CD4-positive, alpha-beta T cell treated with Interleukin-12 subunit alpha and Interleukin-12 subunit beta, for 1 hour (primary cell): Measurements from ENCODE around the gene AGRN.
"Not testable (repeated sequence)": the region's sequence is repeated elsewhere in the genome, so short reads cannot be mapped to it uniquely, and the experiment has no call there.

ENCODE experiments used
- DNase-seq: peaks from one replicate; pipeline ENCODE4 v3.0.0-alpha.2; 2020

AGRN gene

DNA sequence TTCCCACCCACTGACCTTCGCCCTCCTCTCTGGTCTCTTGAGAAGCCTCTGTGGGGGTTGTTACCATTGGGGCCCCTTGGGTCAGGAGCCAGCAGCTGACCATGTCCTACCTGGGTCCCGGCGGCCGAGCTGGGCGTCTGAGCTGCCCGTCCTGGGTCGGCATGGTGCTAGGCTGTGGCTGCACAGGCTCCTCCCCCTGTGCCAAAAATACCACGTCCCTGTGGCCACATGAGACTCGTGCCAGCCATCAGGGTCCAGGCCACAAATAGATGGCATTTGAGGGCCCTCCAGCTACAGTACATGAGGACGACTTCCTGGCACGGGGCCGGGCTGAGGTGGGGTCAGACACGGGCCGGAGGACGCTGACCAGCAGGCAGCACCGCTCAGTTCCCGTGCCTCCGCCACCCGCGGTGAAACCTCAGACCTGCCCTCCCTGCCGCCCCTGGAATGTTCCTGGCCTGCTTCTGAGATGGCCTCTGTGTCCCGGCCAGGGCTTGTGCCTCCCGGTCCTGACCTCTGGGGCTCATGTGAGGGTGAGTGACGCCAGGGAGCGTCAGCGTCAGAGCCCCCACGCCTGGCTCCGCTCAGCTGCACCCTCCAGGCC is 37.9 kb upstream of the AGRN start, which contains the start of gene PERM1:
Gene PERM1, minus strand, starts transcription at position 139 of the 604 bp plus-strand sequence. CDS start 1,064 bp downstream, outside the sequence.
- no peak for DNase-seq

DNA sequence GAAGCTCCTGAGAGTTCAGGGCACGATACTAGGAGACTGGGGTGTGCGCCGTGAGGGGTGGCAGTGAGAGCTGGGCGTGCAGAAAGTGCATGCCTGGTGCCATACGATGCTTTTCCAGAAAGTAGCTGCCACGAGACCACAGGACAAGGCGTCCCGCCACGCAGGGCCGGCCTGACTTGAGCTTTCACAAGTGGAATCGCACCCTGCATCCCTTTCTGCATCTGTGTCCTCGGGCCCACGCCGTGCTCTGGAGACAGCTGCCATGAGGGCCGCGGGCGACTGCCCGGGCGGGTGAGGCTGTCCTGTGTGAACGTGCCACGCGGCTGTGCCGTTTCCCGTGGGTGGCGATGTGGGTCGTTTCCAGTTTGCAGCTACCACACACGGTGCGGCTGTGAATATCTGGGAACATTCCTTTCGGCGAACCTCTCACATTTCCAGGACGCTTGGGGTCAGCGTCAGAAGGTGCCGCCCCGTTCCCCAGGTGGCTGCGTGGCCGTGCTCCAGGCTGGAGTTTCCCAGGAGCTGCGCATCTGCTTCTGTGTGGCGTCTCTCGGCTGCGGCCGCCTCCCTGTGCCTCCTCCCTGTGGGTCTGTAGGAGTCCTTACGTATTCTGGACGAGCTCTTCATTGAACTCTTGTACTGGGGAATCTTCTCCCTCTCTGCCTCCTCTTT is 37.0 kb upstream of the AGRN start:
- DNase-seq, result no peak

DNA sequence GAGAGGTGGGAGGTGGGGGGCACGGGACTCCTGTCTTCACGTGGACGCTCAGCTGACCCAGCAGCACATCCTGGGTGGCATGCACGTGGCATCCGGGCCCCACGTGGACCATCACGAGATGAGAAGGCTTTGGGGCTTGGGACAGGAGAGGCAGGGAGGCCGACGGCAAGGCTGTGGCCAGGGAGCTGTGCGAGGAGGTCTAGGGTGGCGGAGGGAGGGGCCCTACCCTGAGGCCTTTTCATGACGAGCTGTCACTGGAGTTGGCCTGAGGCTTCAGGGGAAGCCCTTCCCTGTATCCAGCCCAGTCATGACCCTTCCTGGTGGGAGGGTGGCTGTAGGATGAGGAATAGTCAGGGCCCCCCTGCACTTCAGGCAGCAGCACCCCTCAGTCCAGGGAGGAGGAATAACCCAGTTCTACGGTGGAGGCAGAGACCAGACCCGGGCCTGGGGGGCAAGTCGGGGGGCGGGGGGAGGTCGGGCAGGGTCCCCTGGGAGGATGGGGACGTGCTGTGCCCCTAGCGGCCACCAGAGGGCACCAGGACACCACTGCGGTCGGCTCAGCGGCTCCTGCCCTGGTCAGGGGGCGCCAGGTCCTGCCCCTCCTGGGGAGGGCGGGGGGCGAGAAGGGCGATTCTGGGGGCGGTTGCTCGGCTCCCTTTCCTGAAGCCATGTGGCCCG is 36.0 kb upstream of the AGRN start:
- DNase-seq, result peak; percentile 64

DNA sequence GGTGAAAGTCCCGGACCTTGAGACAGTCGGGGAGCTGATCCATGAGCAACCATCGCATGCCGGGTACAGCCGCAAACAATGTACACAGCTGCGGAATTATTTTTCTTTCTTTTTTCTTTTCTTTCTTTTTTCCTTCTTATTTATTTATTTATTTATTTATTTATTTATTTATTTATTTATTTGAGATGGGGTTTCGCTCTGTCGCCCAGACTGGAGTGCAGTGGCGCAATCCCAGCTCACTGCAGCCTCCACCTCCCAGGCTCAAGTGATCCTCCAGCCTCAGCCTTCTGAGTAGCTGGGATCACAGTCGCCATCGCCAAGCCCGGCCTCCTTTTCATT is 35.5 kb upstream of the AGRN start:
- no peak for DNase-seq

DNA sequence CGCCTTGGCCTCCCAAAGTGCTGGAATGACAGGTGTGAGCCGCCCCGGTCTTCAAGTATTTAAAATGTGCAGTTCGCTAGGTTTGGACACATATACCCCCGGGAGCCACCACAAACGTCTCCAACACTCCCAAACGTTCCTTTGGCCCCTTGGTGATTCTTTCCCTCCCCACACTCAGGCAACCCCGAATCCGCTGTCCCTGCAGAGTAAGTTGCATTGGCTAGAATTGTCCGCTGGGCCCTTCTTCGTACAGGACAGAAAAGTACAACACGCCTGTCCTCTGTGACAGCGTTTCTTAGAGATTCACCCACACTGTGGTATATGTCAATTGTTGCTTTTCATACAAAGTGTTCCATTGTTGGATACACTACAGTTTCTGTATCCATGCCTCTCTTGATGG is 34.8 kb upstream of the AGRN start:
- no peak for DNase-seq

DNA sequence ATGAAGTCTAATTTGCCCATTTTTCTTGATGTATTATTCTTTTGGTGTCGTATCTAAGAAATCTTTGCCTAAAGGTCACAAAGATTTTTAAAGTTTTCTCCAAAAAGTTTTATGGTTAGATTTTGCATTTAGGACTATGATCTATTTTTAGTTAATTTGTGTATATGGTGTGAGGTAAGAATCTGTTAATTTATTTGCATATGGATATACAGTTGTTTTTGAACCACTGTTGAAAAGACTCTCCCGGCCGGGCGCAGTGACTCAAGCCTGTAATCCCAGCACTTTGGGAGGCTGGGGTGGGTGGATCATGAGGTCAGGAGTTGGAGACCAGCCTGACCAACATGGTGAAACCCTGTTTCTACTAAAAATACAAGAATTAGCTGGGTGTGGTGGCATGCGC is 31.9 kb upstream of the AGRN start:
- DNase-seq, result not testable (repeated sequence)

DNA sequence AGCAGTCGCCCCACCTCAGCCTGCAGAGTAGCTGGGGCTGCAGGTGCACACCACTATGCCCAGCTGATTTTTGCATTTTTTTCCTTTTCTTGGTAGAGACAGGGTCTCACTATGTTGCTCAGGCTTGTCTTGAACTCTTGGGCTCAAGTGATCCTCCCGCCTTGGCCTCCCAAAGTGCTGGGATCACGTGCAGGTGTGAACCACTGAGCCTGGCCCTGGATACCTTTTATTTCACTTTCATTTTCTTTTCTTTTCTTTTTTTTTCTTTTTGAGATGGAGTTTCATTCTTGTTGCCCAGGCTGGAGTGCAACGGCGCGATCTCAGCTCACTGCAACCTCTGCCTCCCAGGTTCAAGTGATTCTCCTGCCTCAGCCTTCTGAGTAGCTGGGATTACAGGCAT is 28.6 kb upstream of the AGRN start:
- not testable (repeated sequence) for DNase-seq

DNA sequence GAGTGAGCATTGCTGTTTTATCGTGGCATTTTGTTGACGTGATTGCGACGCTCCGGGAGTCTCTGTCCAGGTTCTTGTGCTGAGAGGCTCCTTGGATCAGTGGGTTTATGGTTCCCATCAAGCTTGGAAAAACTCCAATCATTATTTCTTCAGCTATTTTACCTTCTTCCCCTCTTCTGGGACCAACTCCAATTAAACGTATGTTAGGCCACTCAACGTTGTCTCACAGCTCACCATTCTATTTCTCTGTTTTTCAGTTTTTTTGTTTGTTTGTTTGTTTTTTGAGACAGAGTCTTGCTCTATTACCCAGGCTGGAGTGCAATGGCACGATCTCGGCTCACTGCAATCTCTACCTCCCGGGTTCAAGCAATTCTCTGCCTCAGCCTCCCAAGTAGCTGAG is 28.0 kb upstream of the AGRN start:
- DNase-seq, result no peak

DNA sequence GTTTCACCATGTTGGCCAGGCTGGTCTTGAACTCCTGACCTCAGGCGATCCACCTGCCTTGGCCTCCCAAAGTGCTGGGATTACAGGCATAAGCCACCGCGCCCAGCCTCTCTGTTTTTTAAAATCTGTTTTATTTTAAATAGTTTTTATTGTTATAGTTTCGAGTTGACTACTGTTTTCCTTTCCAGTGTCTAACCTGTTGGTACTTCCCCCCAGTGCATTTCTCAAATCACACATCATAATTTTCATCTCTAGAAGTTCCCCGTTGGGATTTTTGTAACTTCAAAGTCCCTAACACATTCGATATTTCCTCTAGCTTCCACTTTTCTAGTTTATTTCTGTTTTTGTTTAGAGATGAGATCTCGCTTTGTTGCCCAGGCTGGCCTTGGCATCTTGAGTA is 27.6 kb upstream of the AGRN start:
- no peak for DNase-seq

DNA sequence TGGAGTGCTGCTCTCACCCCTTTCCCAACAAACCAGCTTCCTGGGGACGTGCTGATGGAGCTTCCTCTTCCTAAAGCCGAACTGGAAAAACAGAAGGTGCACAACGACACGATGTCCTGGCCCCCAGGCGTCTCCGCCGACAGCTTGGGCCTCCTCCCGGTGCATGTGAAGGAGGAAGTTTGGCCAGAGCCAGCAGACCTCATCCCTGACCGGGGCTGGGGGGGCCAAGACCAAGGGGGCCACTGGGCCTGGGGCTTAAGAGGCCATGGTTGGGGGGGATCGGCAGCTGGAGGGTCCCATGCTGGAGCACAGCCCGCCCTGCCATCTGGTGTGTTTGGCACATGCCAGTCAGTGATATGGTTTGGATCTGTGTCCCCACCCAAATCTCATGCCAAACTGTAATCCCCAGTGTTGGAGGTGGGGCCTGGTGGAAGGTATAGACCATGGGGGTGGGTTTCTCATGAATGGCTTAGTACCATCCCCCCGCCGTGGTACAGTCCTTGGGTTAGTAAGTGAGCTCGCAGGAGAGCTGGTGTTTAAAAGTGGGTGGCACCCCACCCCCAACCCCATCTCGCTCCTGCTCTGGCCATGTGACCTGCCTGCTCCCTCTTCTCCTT is 26.4 kb upstream of the AGRN start:
- no peak for DNase-seq

DNA sequence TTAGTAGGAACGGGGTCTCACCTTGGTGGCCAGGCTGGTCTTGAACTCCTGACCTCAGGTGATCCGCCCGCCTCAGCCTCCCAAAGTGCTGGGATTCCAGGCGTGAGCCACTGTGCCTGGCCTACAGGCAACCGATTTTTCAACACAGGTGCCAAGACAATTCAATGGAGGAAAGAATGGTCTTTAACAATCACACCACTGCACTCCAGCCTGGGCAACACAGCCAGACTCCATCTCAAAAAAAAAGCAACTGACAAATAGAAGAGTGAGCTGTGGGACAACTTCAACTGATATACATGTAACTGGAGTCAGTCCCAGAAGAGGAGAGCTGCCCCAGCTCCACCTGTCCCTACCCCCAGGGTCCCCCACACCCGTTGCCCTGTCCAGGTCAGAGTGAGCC is 25.4 kb upstream of the AGRN start:
- DNase-seq, result not testable (repeated sequence)

DNA sequence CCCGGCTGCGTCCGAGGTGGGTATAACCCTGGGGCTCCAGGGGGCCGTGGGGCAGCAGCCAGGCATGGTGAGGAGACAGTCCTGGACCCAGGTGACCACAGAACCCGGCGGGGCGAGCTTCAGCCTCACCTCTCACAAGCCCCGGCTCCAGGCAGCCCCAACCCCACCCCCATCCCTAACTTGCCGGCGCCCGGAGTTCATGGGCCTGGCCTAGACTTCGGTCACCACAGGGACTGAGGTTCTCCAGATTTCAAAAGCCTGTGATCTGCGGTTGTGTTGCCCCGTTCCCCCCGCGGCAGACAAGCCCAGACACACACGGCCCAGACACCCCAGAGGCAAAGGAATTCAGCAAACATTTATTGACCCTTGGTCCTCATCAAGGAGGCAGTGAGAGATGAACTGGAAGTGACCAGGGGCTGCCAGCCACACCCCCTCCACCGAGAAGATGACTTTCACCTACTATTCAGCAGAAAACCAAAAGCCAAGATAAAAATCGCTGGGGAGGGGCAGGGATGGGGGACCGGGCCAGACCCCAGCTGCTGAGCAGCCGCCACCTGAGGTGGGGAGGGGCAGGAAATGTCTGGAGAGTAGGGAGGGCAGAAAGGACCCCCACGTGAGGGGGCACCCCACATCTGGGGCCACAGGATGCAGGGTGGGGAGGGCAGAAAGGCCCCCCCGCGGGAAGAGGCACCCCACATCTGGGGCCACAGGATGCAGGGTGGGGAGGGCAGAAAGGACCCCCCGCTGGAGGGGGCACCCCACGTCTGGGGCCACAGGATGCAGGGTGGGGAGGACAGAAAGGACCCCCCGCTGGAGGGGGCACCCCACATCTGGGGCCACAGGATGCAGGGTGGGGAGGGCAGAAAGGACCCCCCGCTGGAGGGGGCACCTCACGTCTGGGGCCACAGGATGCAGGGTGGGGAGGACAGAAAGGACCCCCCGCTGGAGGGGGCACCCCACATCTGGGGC is 24.0 kb upstream of the AGRN start:
- DNase-seq, result no peak

DNA sequence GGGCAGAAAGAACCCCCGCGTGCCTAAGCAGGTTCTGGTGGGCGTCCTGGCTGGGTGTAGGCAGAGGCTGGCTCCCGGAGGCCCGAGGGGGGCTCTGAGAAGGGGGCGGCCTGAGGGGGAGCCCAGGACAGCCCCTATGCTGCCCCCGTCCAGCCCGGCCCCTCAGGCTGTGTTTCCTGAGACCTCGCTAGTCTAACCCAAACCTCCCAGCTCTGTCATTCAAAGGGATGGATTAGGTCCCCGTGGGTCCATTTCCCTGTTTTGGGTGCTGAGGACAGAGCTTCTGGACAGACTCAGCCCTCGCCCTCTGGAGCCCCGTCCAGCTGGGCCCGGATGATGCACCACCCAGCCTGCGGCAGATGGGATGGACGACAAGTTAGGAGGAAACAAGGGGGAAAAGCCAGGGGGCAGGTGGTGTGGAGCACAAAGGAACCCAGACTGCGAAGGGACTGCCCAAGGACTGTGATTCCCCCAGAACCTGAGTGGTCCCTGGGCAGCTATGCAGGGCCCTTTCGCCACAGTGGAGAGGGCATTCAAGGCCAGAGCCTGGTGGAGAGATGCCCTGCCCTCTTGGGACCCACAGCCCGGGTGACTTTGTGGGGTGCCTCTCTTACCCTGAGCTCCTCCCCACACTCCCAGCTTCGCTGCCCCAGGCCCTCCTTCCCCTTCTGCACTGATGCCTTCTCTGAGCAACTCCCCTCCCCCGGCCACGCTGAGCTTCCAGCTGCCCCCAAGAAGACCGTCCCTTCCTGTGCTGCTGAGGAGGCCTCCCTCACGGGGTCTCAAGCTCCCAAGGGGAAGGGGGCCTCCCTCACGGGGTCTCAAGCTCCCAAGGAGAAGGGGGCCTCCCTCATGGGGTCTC is 22.8 kb upstream of the AGRN start:
- DNase-seq, result no peak

DNA sequence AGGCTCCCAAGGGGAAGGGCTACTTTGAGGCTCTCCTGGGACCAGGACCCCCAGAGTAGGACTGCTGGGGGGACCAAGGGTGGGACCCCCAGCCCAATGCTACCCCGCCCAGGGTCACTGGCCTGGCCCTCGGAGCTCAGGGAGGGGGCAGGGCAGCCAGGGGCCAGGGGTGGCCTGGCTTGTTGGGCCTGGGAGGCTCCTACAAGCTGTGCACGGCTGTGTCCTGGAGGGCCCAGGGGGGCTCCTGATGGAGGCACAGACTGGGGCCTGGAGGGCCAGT is 22.3 kb upstream of the AGRN start:
- no peak for DNase-seq

DNA sequence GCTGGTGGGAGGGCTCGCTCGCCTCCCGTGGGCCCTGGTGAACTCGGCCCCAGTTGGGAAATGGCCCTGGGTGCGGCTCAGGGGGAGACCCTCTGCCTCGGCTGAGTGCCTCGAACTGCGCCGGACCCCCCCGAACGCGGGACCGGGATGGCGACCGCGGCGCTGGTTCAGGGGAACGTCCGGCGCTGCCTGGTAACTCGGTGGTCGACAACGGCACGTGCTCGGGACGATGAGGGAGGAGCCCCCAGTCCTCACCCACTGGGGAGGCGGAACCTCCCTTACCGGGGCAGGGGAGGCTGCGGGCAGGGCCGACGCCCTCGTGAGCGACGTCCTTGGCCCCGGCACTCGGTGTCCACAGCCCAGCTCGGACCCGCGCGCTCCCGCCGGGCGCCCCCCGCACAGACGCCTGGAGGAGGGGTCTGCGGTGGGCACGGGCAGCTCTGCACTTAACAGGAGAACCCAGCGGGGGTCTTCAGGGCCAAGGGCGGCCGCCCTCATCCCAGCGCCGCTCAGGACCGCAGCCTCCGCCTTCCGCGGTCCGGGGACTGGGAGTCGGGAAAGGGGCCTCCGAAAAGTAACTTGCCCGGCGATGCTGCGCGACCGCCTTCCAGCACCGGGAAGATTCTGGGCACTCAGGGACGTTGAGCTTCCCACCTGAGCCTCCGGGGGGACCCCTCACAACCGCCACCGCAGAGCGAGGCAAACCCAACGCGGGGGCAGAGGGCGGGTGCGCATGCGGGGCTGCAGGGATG is 21.8 kb upstream of the AGRN start:
- DNase-seq, result no peak

DNA sequence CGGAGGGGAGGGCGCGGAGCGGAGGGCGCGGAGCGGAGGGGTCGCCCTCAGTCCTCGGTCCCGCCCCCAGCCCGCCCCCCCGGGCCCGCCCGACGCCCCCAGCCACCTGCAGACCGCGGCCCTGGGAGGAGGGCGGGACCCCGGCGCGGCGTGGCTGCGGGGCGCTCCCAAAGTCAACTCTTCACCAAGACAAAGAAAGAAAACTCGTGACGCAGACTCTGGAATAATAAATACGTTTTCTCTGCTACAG is 21.2 kb upstream of the AGRN start:
- DNase-seq, result no peak

DNA sequence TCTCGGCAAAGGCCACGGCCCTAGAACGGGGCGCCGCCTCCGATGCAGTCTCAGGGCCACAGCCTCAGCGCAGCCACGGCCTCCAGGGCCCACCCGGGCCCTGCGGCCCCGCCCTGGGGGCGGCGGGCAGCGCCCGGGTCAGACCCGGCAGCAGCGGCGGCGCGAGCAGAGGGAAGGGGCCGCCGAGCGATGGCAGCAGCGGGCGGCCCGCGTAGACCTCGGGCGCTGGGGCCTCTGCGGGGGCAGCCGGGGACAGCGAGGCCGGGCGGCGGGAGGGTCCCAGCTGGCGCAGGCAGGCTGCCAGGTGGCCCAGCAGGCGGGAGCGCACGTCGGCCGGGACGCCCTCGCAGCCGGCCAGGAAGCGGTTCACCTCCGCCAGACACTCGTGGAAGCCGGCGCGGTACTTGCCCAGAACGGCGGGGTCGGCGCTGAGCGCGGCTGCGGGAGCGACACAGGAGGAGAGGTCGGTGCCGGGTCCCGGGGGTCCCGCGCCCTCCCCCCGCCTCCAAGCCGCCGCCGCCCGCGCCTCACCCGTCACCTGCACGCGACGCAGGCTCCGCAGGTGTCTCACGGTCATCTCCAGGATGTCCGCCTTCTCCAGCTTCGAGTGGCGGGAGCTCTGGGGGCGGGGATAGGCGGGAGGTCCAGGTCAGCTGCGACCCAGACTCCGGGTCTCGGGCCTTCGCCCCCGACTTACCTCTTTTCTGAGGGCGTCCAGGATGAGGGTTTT is 20.8 kb upstream of the AGRN start:
- DNase-seq, result peak; percentile 44

DNA sequence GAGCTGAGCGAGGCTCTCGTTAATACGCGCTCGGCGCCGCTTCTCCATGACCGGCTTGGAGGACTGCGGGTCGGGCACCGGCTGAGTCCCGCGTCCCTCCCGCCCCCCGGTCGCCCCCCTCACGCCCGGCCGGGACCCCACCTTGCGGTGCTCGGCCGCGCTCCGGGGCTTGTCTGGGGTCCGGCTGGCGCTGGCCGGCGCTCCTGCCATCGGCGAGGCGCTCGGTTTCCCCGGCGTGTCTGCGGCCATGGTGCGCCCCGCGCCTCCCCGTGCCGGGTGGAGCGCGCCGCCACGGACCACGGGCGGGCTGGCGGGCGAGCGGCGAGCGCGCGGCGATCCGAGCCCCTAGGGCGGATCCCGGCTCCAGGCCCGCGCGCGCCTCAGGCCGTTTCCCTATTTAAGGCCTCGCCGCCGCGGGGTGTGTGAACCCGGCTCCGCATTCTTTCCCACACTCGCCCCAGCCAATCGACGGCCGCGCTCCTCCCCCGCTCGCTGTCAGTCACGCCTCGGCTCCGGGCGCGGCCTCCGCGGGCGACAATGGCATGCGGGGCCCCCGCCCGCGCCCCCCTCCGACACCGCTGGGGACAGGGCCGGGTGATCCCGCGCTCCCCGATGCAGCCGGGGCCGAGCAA is 20.1 kb upstream of the AGRN start, which contains the start of gene HES4:
Gene HES4, minus strand, starts transcription at position 373 of the 632 bp plus-strand sequence. Its CDS starts 124 bp downstream, at position 249.
- DNase-seq, result peak; percentile 70

DNA sequence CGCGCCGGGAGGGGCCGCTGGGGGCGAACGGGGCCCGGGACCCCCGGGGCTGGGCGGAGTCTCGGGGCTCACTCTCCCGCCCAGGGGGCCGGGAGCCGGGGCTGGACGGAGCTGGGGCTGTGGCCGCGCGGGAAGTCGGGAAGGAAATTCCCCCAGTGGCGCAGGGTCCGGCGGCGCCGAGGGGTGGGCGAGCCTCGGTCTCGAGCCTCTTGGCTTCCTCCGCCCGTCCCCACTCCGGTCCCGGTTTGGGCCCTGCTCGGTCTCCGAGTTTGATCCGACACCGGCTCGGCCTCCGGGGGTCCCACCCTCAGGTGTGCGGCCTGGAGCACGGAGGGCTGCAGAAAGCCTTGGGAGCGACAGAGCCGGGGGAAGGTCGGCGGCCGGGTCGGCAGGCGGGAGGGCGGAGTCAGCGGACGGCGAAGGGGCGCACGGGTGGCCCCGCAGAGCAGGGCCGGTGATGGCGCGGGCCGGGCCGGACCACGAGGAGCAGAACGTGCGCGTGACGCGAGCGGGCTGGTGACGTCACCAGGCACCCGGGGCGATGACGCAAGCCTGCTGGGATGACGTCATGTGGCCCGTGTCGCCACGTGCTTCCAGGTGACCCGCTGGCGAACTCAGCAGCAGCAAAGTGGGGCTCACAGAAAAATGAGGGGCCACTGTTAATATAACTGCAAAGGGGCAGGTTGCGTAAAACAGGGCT is 19.4 kb upstream of the AGRN start:
- peak; percentile 74 for DNase-seq
